ENCODE results near the gene RAG1. TPM values are rescaled to one million over a fixed set of nuclear protein-coding genes. Genes with fewer than 3 reads are reported as not detected.

RAG1 gene
- total RNA-seq, 1 donor from 2014 or later: 0.41 TPM

- FAIRE-seq (no peak), DNase-seq (ENCODE audit: low spot score in 2 of 2) (no peak)
These were observed 55.7 kb downstream of the RAG1 start for GRCh38 chr11:36623494-36623893.

GRCh38 chr11:36627006-36627405, 59.2 kb downstream of the RAG1 start:
- DNase-seq (ENCODE audit: low spot score in 2 of 2) (no peak), FAIRE-seq (no peak)

GRCh38 chr11:36627471-36627870, 59.7 kb downstream of the RAG1 start:
- FAIRE-seq: no peak
- DNase-seq (ENCODE audit: low spot score in 2 of 2): no peak

GRCh38 chr11:36628141-36628540, 60.3 kb downstream of the RAG1 start:
- no peak for DNase-seq (ENCODE audit: low spot score in 2 of 2)
- no peak for FAIRE-seq

- DNase-seq (ENCODE audit: low spot score in 2 of 2) (no peak), FAIRE-seq (no peak)
These were observed 61.0 kb downstream of the RAG1 start for GRCh38 chr11:36628765-36629244.

Other genes starting within 250 kb of the RAG1 start
- 13.0 TPM for gene TRAF6, start 57.7 kb upstream of the RAG1 start, total RNA-seq
- gene IFTAP, start 26.5 kb downstream of the RAG1 start, total RNA-seq: 51.4 TPM
- not detected for gene RAG2, start 30.2 kb downstream of the RAG1 start, total RNA-seq